OCI-LY7 (cell line): ENCODE measurements around the gene JMJD4. TPM values are rescaled to one million over a fixed set of nuclear protein-coding genes. Genes with fewer than 3 reads are reported as not detected.

Experiments used
- BruUV-seq: library from RNA; stranded (reverse); fragments of 400-500 nt; replicated peaks from 2 replicates; lab custom pipeline; 2021; lab: Mats Ljungman, UMichigan
- CTCF ChIA-PET: fragments of 300-600 bp; sonication (Branson Sonifier 250); formaldehyde crosslinking; loops from one replicate; lab custom pipeline; 2022; ENCODE audit warnings: antibody characterized with exemption; ENCODE audit not compliant: unreplicated experiment; lab: Charles Lee
- POLR2A ChIA-PET: fragments of 300-600 bp; sonication (Branson Sonifier 250); formaldehyde crosslinking; loops from one replicate; lab custom pipeline; 2022; ENCODE audit warnings: antibody characterized with exemption; lab: Charles Lee
- DNase-seq: peaks from one replicate; pipeline ENCODE4 v3.0.0-alpha.2; 2015; ENCODE audit warnings: low spot score
- H2AFZ ChIP-seq: fragments of 200-600 bp; sonication (generic), shearing (Covaris generic); 2 replicates; pipeline ENCODE4 v1.6.1; 2014; ENCODE audit warnings: mild to moderate bottlenecking, antibody characterized with exemption, low read length, moderate library complexity
- H3K27ac ChIP-seq: fragments of 200-600 bp; sonication (generic); 2 replicates; pipeline ENCODE4 v1.5.1; 2014; ENCODE audit warnings: mixed run types, low read depth, mild to moderate bottlenecking, moderate library complexity, low read length, inconsistent platforms; ENCODE audit not compliant: poor library complexity, severe bottlenecking
- H3K36me3 ChIP-seq: fragments of 200-600 bp; sonication (generic); 2 replicates; pipeline ENCODE4 v1.6.1; 2014; ENCODE audit warnings: mild to moderate bottlenecking, antibody characterized with exemption, low read length, moderate library complexity, mixed read lengths; ENCODE audit not compliant: insufficient read depth
- H3K4me1 ChIP-seq: fragments of 200-600 bp; sonication (generic); 2 replicates; pipeline ENCODE4 v1.5.1; 2014; ENCODE audit warnings: mild to moderate bottlenecking, low read length; ENCODE audit not compliant: insufficient read depth, poor library complexity, severe bottlenecking
- H3K4me2 ChIP-seq: fragments of 200-600 bp; sonication (generic); 2 replicates; pipeline ENCODE4 v1.6.1; 2014; ENCODE audit warnings: mild to moderate bottlenecking, low read length
- H3K4me3 ChIP-seq: fragments of 200-600 bp; sonication (generic); 2 replicates; pipeline ENCODE4 v1.5.1; 2014; ENCODE audit warnings: mild to moderate bottlenecking, low read depth, low read length; ENCODE audit not compliant: poor library complexity, severe bottlenecking
- H3K79me2 ChIP-seq: fragments of 200-600 bp; sonication (generic); 2 replicates; pipeline ENCODE4 v1.6.1; 2016; ENCODE audit warnings: low read depth, mild to moderate bottlenecking, low read length, moderate library complexity, mixed read lengths; ENCODE audit not compliant: insufficient read depth
- H3K9me2 ChIP-seq: fragments of 200-600 bp; sonication (generic); 2 replicates; pipeline ENCODE4 v1.6.1; 2016; ENCODE audit warnings: mild to moderate bottlenecking, low read length, mixed read lengths; ENCODE audit not compliant: insufficient read depth
- H3K9me3 ChIP-seq: fragments of 200-600 bp; sonication (generic); 2 replicates; pipeline ENCODE4 v1.6.1; 2014; ENCODE audit warnings: mild to moderate bottlenecking, mixed run types, low read length, mixed read lengths
- H4K20me1 ChIP-seq: fragments of 200-600 bp; sonication (generic); 2 replicates; pipeline ENCODE4 v1.6.1; 2014; ENCODE audit warnings: mild to moderate bottlenecking, antibody characterized with exemption, low read length, moderate library complexity, mixed read lengths; ENCODE audit not compliant: insufficient read depth
- CTCF ChIP-seq: fragments of 200-600 bp; sonication (generic); conservative IDR thresholded peaks from 2 replicates; pipeline ENCODE4 v1.5.1; 2014; ENCODE audit warnings: mild to moderate bottlenecking, antibody characterized with exemption, low read length, moderate library complexity, mixed read lengths
- EZH2phosphoT487 ChIP-seq: fragments of 200-600 bp; sonication (generic); IDR thresholded peaks from 2 replicates; pipeline ENCODE4 v1.6.1; 2018; ENCODE audit warnings: low read depth, borderline replicate concordance, mild to moderate bottlenecking, mixed run types, antibody characterized with exemption, low read length, moderate library complexity, mixed read lengths
- intact Hi-C: fragments of 100-400 bp; cut with micrococcal nuclease; formaldehyde crosslinking; loops from one replicate; pipeline ENCODE4 v1.10.0; 2022; ENCODE audit not compliant: unreplicated experiment
- total RNA-seq, 2 experiments: library from RNA; depleted of rRNA in 1 of 2; stranded (reverse); fragments of >200 nt in 1 of 2; shearing (Covaris generic) in 1 of 2; gene quantifications; 2 replicates each; pipeline ENCODE4 v1.2.3, GENCODE V29; 2014 to 2022

The JMJD4 gene
- total RNA-seq, 2 experiments from 2014 or later: 27.8 to 41.8 TPM

GRCh38 chr1:227763246-227764018 lies 28.3 kb upstream of the JMJD4 start:
- Histone ChIP-seq H4K20me1 (no peaks in the 10 kb centered on the region), H3K27ac (no peak overlapping the region), H3K79me2 (no peaks in the 10 kb centered on the region), H3K4me3 (no peak overlapping the region), H3K9me2 (no peaks in the 10 kb centered on the region), H3K9me3 (no peaks in the 10 kb centered on the region), H2AFZ (no peak overlapping the region), H3K4me2 (no peak overlapping the region), H3K4me1 (peaks cover 4% of the 10 kb centered on the region), H3K36me3 (peaks cover 72% of the 10 kb centered on the region)
- CTCF ChIA-PET: interaction anchor here (1.0 kb wide), 1 partner anchor 247 kb away, joined by 3 read pairs; no protein-coding TSS in a partner anchor
- POLR2A ChIA-PET: no interaction called here
- no peak for TF ChIP-seq EZH2phosphoT487
- TF ChIP-seq CTCF: no peak
- no peak for DNase-seq
- intact Hi-C loops: no loop called here
- BruUV-seq: no TSS peak

- Histone ChIP-seq H3K9me2 (no peaks in the 10 kb centered on the region), H3K9me3 (no peaks in the 10 kb centered on the region), H3K36me3 (peaks cover 69% of the 10 kb centered on the region), H3K27ac (no peak overlapping the region), H3K4me2 (no peak overlapping the region), H4K20me1 (no peaks in the 10 kb centered on the region), H3K4me3 (no peak overlapping the region), H2AFZ (no peak overlapping the region), H3K4me1 (peaks cover 4% of the 10 kb centered on the region), H3K79me2 (no peaks in the 10 kb centered on the region)
- DNase-seq: peak; percentile 67
- TF ChIP-seq CTCF (peak; percentile 87), EZH2phosphoT487 (no peak)
- ChIA-PET CTCF (interaction anchor here (0.6 to 1.2 kb wide), 3 partner anchors 9 to 248 kb away, joined by 3 to 5 read pairs (median 3); no protein-coding TSS in a partner anchor), POLR2A (no interaction called here)
- intact Hi-C loops: loop anchor here (1.0 kb wide), 2 partner anchors 192 to 281 kb away; no protein-coding TSS in a partner anchor
- BruUV-seq: no TSS peak
Measured at GRCh38 chr1:227762231-227762911, 27.3 kb upstream of the JMJD4 start.
